Endothelial cell of umbilical vein (primary cell): ENCODE measurements around the gene ADAM22.

Experiments
- CTCF ChIP-seq, 2 donors: IDR thresholded peaks; 1 replicate in 1 of 2; 2 replicates in 1 of 2; pipeline ENCODE4 v1.5.1; 2011; ENCODE audit warnings: low read length in 2 of 2, mild to moderate bottlenecking in 2 of 2, moderate library complexity in 2 of 2, control low read depth in 1 of 2, inconsistent platforms in 1 of 2, low read depth in 1 of 2; ENCODE audit not compliant: insufficient read depth in 1 of 2; ENCODE audit errors: extremely low read depth in 1 of 2
- EZH2 ChIP-seq: IDR thresholded peaks from 2 replicates; pipeline ENCODE4 v1.6.1; 2012; ENCODE audit warnings: borderline replicate concordance, low read depth, mild to moderate bottlenecking, moderate library complexity, low read length, inconsistent platforms; ENCODE audit not compliant: severe bottlenecking
- FOS ChIP-seq: IDR thresholded peaks from 2 replicates; pipeline ENCODE4 v1.6.1; 2011; ENCODE audit warnings: mild to moderate bottlenecking, low read length, moderate library complexity, borderline replicate concordance; ENCODE audit not compliant: insufficient read depth
- GATA2 ChIP-seq: IDR thresholded peaks from 2 replicates; pipeline ENCODE4 v1.7.0; 2011; ENCODE audit warnings: low read depth, mild to moderate bottlenecking, moderate library complexity, mixed read lengths, low read length; ENCODE audit not compliant: insufficient read length, insufficient read depth
- JUN ChIP-seq: IDR thresholded peaks from 2 replicates; pipeline ENCODE4 v1.6.1; 2011; ENCODE audit warnings: borderline replicate concordance, low read depth; ENCODE audit not compliant: insufficient read length, insufficient read depth
- MAX ChIP-seq: IDR thresholded peaks from 2 replicates; pipeline ENCODE4 v1.6.1; 2011; ENCODE audit not compliant: insufficient read depth, insufficient read length
- POLR2A ChIP-seq: IDR thresholded peaks from 2 replicates; pipeline ENCODE4 v1.6.1; 2012; ENCODE audit warnings: low read depth, mild to moderate bottlenecking, control low read depth, low read length
- POLR2AphosphoS5 ChIP-seq: IDR thresholded peaks from 2 replicates; pipeline ENCODE4 v1.6.1; 2012; ENCODE audit warnings: low read depth, mild to moderate bottlenecking, control low read depth, low read length, moderate library complexity; ENCODE audit not compliant: insufficient read depth

- no peak for TF ChIP-seq CTCF (IDR thresholded peaks at IDR 0.05; ENCODE audit: extremely low read depth in 1 of 2, insufficient read depth in 1 of 2, low read depth in 1 of 2, low read length in 2 of 2)
- no peak for TF ChIP-seq POLR2A
- TF ChIP-seq POLR2AphosphoS5, result no peak
- no peak for TF ChIP-seq EZH2
- no peak for TF ChIP-seq MAX
- TF ChIP-seq FOS, result no peak
- no peak for TF ChIP-seq JUN
- no peak for TF ChIP-seq GATA2
Observed at GRCh38 chr7:88090671-88091070, 156.6 kb downstream of the ADAM22 start.
